GM11168 (cell line): ENCODE data around the gene NAP1L4.

Experiments
- in situ Hi-C: fragments of 300-500 bp; cut with MboI; formaldehyde crosslinking; loops from one replicate; pipeline ENCODE4 v1.12.0; 2022; ENCODE audit warnings: low sequenced_read_pairs; ENCODE audit not compliant: unreplicated experiment

The NAP1L4 gene

GRCh38 chr11:3011891-3012885, 20.1 kb upstream of the NAP1L4 start:
- in situ Hi-C loops, result no loop called here

DNA sequence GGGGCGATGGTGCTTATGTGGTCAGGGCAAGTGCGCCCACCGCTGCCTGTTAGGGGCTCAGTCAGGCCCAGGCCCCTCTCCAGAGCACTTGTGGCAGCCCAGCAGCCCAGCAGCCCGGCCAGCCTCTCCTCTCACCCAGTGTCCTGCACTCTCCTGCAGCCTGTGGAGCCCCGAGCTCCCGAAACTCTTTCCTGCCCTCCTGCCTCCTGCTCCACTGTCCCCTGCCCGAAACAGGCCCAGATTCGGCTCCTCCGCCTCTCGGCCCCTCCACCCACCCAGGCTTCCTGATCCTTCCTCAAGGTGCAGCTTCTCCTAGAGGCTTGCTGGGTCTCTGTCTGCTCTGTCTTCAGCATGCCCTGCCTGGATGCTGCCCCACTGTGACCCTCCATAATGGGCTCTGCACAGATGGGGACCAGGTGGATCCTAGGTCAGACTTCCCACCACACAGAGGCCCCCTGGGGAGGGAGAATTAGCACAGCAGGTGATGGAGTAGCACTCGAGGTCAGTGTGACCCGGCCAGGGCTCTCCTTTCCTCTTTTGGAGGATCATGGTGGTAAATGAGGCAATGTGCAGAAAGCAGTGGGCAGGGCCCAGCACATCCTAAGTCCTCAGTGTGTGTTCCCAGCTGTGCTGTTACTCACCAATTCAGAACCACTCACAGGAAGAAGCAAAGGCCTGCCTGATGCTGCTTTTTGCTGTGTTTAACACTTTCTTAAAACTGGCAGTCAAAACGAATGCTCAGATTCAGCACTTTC, 18.6 kb upstream of the NAP1L4 start:
- in situ Hi-C loops, result no loop called here

DNA sequence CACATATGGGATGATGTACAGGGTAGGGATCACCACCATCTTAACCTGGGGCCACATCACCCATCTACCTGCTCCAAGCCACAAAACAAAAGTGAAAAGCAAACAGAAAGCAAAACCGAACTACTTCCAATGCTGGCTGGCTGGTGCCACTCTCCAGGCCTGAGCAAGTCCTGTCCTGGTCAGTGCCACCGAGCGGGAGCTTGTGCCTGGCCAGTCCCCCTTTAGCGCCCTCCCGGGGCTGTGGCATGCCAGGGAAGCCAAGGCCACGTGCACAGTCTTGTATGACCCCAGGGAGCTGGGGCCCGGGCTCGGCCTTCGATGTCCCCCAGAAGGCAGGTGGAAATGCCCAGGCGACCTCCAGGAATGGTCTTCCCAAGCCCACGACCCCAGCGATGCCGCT, 17.9 kb upstream of the NAP1L4 start:
- in situ Hi-C loops, result no loop called here

DNA sequence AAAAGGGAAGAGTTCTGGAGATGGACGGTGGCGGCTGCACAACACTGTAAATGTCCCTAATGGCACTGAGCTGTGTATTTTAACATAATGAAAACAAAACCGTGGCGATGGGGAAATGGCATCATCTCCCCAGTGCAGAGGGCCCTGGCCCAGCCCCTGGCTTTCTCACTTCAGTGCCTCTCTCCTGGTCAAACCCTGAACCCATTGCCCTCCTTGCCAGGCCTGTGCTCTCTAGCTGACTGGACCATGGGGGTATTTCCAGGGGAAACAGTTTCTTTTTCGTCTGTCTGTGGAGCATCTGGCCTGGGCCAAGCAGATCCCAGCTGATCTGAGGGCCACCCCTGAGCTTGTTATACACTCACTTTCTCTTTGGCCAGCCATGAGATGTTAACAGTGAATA, 17.4 kb upstream of the NAP1L4 start:
- in situ Hi-C loops, result no loop called here

- in situ Hi-C loops, result no loop called here
Observed at GRCh38 chr11:3008746-3009336, 16.7 kb upstream of the NAP1L4 start.

GRCh38 chr11:3007404-3008010, 15.4 kb upstream of the NAP1L4 start:
- in situ Hi-C loops, result no loop called here

- in situ Hi-C loops, result no loop called here
Observed at GRCh38 chr11:3006505-3007260, 14.6 kb upstream of the NAP1L4 start.

- in situ Hi-C loops, result no loop called here
Observed at GRCh38 chr11:3004481-3004880, 12.4 kb upstream of the NAP1L4 start.

DNA sequence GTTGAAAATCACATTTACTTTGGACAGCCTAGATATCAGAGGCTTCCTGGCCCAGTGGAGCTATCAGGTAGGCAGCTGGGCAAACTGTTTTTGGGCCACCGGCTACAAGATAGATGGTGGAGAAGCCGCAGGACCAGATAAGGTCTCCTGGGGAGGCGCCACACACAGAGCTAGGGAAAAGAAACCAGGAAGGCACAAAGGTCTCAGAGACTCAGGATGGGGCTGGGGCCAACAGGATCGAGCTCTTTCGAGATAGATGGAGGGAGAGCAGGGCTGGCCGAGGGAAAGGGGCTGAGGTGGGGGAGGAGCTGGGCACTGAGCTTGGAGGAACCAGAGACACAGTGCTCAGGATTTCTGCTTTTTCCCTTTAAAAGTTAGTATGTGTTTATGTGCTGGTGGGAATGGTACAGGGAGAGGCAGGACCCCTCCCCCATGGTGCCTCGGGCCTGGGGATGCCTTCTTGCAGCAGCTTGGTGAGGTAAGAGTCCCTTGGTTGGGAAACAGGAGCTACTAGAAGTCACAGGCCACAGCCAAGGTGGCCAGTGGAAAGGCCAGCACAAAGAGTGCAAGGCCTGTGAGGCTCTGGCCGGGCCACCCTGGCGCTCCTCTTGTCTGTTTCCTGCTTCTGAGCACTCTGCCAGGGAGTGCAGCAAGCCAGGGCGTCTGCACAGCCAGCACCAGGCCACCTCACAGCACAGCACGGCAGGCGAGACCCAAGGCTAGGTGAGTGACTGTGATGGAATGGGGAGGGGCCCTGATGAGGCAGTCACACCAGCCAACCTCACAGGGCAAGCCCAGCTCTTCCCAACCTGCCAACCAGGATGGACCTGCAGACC, 11.5 kb upstream of the NAP1L4 start:
- in situ Hi-C loops, result no loop called here

- in situ Hi-C loops, result no loop called here
Observed at GRCh38 chr11:3002871-3003270, 10.7 kb upstream of the NAP1L4 start.

- in situ Hi-C loops, result no loop called here
Observed at GRCh38 chr11:3002351-3002861, 10.3 kb upstream of the NAP1L4 start.

- in situ Hi-C loops, result no loop called here
Observed at GRCh38 chr11:3001496-3001895, 9.4 kb upstream of the NAP1L4 start.

DNA sequence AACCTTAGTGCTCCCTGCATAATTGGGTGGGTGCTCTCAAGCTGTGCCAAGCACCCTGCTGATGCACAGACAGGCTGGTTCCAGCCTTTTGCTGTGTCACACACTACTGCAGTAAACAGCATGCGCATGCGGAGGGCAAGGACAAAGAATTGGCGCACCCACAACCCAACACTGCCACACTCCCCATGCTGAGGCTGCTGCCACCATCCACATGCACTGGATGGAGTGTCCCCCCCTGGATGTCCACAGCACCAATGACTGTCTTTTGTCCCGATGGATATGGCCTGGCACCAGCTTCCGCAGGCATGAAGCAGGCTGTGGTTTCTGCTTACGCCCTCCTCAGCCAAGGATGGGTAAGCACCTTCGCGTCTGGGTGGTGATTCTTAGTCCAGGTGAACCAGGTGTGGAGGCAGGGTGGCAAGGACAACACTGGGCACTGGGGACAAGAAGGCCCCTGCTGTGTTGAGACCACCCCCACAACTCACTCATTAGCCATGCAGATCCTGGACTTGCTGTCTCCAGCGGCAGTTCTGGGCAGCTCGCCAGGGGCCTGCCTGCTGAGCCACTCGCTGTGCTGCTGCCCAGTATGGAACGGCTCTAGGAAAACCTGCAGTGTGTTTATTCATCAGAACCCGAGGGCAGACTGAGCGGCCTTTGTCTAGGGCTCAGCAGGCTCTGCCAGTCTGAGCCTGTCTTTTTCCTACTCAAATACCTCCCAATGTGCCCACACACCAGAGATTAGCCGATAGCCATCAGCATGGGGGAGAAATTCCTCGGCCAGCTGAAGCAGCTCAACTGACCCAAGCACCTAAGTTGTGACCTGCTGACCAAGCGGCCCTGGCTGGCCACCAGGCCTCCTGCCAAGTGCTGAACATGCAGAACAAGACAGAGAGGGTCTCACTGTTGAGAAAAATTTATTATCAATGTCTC, 8.2 kb upstream of the NAP1L4 start:
- in situ Hi-C loops, result no loop called here

GRCh38 chr11:2999464-2999998, 7.4 kb upstream of the NAP1L4 start:
- in situ Hi-C loops, result no loop called here

GRCh38 chr11:2998073-2998850, 6.1 kb upstream of the NAP1L4 start:
- in situ Hi-C loops, result no loop called here

DNA sequence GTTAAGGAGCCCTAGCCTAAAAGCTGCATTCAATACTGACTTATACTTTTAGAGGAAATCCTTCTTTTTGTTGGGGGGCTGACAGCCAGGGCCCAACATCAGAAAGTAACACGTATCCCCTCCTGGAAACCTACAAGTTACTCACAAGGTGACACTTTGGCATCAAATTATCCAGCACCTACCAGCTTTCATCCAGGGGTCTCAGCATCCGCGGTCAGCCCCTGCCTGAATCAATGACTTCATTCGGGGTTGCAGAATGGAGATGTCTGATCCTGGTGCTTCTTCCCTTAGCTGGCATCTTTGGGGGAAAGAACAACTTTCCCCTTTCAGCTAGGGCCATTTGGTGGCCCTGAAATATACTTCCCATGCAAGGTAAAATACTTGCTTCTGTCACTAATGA, 5.3 kb upstream of the NAP1L4 start:
- in situ Hi-C loops, result no loop called here

DNA sequence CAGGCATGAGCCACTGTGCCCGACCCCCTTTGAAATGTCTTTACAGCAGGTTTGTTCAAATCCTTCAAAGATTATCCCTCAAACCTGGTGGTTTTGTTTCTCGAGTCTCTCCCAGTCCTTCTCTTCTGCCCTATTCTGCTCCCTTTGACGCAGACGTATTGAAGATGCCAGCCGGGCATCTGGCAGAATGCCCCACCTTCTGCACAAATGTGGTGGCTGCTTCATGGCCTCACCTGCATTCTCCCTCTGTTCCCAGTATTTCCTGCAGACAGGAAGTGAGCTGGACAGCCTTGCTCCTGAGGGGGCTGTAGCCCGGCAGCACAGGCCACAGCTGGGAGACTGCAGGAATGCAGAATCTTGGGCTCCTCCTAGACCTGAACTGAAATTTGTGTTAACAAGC, 4.8 kb upstream of the NAP1L4 start:
- in situ Hi-C loops, result no loop called here
